ENCODE measurements around the gene C15orf61.

C15orf61 gene

DNA sequence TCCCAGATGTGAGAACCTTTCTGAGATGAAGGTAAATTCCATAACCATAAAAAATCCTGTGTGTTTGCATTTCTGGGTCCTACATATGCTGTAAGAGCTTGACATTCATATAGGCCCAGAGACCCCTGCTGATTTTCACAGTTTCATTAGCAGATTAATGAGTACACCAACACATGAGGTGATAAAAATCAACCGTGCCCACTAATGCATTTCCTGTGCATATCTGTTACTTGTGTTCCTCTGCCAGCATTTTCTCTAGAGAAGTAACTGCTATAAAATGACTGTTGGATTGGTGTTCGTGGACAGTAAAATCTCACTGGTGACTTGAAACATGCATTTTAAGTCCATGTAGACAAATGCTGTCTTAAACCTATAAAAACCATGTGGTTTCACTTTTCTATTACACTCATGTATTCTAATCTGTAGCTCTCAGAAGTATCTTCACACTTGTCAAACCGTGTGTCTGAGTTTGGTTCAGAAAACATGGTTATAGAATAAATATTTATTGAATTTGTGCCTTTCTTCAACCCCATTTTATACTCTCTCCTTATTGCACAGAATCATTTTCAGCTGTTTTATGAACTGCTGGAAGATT lies 36.1 kb downstream of the C15orf61 start:
- no peak for DNase-seq (ENCODE audit: low spot score)
- in situ Hi-C loops (cut with MboI; ENCODE audit: low pct_unique_long_range_greater_than_20kb, low sequenced_read_pairs, unreplicated experiment): no loop called here
- TF ChIP-seq, protein P1, sequence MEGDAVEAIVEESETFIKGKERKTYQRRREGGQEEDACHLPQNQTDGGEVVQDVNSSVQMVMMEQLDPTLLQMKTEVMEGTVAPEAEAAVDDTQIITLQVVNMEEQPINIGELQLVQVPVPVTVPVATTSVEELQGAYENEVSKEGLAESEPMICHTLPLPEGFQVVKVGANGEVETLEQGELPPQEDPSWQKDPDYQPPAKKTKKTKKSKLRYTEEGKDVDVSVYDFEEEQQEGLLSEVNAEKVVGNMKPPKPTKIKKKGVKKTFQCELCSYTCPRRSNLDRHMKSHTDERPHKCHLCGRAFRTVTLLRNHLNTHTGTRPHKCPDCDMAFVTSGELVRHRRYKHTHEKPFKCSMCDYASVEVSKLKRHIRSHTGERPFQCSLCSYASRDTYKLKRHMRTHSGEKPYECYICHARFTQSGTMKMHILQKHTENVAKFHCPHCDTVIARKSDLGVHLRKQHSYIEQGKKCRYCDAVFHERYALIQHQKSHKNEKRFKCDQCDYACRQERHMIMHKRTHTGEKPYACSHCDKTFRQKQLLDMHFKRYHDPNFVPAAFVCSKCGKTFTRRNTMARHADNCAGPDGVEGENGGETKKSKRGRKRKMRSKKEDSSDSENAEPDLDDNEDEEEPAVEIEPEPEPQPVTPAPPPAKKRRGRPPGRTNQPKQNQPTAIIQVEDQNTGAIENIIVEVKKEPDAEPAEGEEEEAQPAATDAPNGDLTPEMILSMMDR (IDR thresholded peaks at IDR 0.05; ENCODE audit: extremely low read depth, insufficient read depth, missing control alignments): no peak

DNA sequence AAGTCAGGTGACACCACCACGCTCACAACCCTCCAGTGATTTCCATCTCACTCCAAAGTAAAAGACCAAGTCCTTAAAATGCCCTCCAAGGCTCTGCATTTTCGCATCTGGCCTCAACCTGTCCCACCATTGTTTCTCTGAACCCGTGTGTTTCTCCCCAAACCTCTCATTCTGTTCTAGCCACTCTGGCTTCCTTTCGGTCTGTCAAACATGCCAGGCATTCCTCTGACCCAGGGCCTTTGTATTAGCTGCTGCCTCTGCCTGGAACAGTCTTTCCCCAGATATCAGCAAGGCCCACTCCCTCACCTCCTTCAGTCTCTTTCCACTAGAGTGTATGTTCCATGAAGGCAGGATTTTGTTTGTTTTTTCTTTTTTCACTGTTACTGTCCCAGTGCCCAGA lies 37.6 kb downstream of the C15orf61 start:
- in situ Hi-C loops (cut with MboI; ENCODE audit: low pct_unique_long_range_greater_than_20kb, low sequenced_read_pairs, unreplicated experiment): no loop called here
- TF ChIP-seq, protein P1 (IDR thresholded peaks at IDR 0.05; ENCODE audit: extremely low read depth, insufficient read depth, missing control alignments): no peak
- no peak for DNase-seq (ENCODE audit: low spot score)

DNA sequence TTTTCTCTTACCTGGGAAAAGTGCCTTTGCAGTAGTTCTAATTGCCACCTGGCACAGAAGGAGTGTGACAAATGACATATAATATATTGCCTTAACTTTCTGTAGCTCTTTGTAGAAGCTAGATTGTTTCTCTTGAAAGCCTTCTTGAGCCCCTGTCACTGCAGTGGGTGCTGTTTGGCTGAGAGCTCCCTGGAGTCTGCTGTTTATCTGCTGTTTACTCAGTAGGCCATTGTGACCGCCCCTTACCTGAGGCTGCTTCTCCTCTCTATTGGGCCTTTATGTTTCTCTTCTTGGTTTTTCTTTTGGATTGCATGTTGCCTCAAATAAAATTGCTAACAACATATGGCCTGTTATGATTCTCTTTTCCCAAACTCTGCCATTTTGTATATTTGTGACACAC lies 38.2 kb downstream of the C15orf61 start:
- no peak for DNase-seq (ENCODE audit: low spot score)
- in situ Hi-C loops (cut with MboI; ENCODE audit: low pct_unique_long_range_greater_than_20kb, low sequenced_read_pairs, unreplicated experiment): no loop called here
- TF ChIP-seq, protein P1 (IDR thresholded peaks at IDR 0.05; ENCODE audit: extremely low read depth, insufficient read depth, missing control alignments): no peak

DNA sequence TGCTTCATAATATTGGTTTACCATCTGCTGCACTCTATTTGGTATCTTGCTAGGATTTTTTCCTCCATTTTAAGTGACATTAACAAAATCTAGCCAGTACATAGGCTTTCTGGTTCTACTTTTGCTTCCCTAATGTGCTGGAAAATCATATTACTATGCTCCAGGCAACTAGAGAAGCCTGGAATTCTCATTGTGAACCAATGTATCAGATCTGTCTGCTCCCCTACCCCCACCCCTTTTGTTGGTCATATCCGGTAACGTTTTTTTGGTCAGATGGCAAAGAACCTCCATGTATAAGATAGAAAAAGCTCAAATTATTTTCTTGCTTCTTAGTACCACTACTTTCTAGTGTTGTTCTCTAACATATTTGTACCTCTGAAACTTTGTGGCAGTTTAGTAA lies 38.6 kb downstream of the C15orf61 start:
- TF ChIP-seq, protein P1 (IDR thresholded peaks at IDR 0.05; ENCODE audit: extremely low read depth, insufficient read depth, missing control alignments): no peak
- no peak for DNase-seq (ENCODE audit: low spot score)
- in situ Hi-C loops (cut with MboI; ENCODE audit: low pct_unique_long_range_greater_than_20kb, low sequenced_read_pairs, unreplicated experiment): no loop called here

DNA sequence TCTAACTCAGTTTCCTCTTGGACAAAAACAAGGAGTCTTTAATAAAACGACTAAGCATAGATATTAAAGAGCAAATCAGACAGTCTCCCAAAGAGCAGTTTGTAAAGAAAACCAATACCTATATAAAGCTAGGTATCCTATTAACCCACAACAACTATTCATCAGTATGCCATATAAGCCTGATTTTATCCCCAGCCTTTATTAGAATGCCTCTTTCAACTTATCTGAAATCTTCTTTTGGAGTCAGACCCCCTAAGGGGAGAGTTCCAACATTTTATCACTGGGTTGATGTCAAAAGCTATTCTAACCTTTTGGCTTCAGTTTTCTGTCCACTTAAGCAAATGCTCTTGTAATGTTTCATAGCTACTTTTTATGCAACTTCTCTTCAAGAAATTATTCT lies 39.4 kb downstream of the C15orf61 start:
- DNase-seq (ENCODE audit: low spot score): no peak
- TF ChIP-seq, protein P1 (IDR thresholded peaks at IDR 0.05; ENCODE audit: extremely low read depth, insufficient read depth, missing control alignments): no peak

DNA sequence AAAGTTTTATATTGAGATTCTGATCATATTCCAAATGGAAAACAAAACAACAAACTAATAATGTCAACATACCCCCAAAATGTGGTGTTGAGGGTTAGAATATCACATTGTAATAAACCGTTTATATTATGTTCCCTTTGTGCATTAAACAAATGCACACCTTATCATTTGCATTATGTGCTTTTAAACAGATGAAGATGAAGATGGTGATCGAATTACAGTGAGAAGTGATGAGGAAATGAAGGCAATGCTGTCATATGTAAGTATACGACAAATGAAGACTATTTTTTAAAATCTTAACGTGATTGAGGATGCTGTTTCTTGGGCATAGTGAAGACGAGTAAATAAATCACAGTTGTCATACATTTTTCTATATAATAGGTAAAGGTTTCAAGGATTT lies 42.2 kb downstream of the C15orf61 start:
- in situ Hi-C loops (cut with MboI; ENCODE audit: low pct_unique_long_range_greater_than_20kb, low sequenced_read_pairs, unreplicated experiment): no loop called here
- DNase-seq (ENCODE audit: low spot score): no peak
- TF ChIP-seq, protein P1 (IDR thresholded peaks at IDR 0.05; ENCODE audit: extremely low read depth, insufficient read depth, missing control alignments): no peak

More for the DNA sequence above, 39.4 kb downstream of the C15orf61 start:
- in situ Hi-C loops (cut with MboI; ENCODE audit: low pct_unique_long_range_greater_than_20kb, low sequenced_read_pairs, unreplicated experiment): no loop called here

Measured in GM13977 (cell line).